NCI-H187 treated with DMSO at 0.1 percent for 48 hours (cell line): Measurements from ENCODE around the gene FAM133A.

Experiments used
- DNase-seq: peaks from one replicate; lab custom pipeline; 2025; lab: John Stamatoyannopoulos, UW

The FAM133A gene

GRCh38 chrX:93673869-93674271, at the start of gene FAM133A:
FAM133A (plus strand) TSS chrX:93674206; CDS start chrX:93709420, 35,214 bp downstream.
- DNase-seq = no peak

- no peak for DNase-seq
Observed at GRCh38 chrX:93637591-93637990, 36.4 kb upstream of the FAM133A start.

- DNase-seq = no peak
Observed at GRCh38 chrX:93649381-93649780, 24.6 kb upstream of the FAM133A start.

GRCh38 chrX:93660575-93660974, 13.4 kb upstream of the FAM133A start:
- DNase-seq = no peak

- no peak for DNase-seq
Observed at GRCh38 chrX:93673056-93673868, 744 bp upstream of the FAM133A start, which contains the start of gene NAP1L3. NAP1L3 (minus strand) TSS chrX:93673578; CDS start chrX:93673304, 274 bp downstream.

GRCh38 chrX:93695981-93696380, 22.0 kb downstream of the FAM133A start:
- DNase-seq = no peak

GRCh38 chrX:93703701-93704100, 29.7 kb downstream of the FAM133A start:
- no peak for DNase-seq

- DNase-seq = no peak
Observed at GRCh38 chrX:93711076-93711475, 37.1 kb downstream of the FAM133A start.

- no peak for DNase-seq
Observed at GRCh38 chrX:93741811-93742210, 67.8 kb downstream of the FAM133A start.

GRCh38 chrX:93760163-93760562, 86.2 kb downstream of the FAM133A start:
- DNase-seq = no peak
